Superior temporal gyrus (tissue), 1 donor: ENCODE data around the gene NFIA.

Experiments used
- DNase-seq: peaks from one replicate; pipeline ENCODE4 v3.0.0-alpha.2; 2016; ENCODE audit errors: extremely low spot score

Gene NFIA

DNA sequence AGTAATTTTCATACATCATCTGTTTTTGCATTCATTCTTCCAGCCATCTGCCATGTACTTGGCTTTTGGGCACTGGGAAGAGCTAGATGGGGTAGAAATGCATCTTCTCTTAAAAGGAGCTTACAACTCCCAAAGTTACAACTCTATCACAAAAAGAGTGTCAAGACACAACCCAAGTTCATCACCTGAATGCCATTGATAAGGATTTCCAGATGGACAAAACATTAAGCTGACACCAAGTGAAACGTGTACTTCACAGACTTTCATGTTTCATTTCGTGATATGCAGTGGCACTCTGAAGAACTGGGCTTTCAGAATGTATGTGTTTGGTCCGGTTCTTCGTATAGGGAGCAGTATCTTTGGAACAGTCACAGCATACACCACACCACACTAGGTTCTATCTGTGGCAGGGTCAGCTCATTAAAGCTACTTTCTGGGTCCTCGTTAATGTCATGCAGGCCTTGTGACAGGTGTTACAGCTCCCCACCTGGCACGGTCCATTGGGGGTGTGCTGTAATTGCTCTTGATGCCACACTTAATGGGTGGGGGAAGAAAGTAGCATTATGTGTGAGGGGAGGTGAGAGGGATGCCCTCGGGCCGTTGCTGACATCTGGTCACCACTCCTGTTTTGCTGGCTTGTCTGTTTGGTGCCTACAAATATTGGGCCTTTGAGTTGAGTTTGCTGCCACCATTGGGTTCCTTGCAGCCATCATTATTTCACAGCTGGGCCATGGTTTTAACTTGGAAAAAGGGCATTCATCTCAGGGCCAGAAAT lies 164.9 kb downstream of the NFIA start:
- no peak for DNase-seq

DNA sequence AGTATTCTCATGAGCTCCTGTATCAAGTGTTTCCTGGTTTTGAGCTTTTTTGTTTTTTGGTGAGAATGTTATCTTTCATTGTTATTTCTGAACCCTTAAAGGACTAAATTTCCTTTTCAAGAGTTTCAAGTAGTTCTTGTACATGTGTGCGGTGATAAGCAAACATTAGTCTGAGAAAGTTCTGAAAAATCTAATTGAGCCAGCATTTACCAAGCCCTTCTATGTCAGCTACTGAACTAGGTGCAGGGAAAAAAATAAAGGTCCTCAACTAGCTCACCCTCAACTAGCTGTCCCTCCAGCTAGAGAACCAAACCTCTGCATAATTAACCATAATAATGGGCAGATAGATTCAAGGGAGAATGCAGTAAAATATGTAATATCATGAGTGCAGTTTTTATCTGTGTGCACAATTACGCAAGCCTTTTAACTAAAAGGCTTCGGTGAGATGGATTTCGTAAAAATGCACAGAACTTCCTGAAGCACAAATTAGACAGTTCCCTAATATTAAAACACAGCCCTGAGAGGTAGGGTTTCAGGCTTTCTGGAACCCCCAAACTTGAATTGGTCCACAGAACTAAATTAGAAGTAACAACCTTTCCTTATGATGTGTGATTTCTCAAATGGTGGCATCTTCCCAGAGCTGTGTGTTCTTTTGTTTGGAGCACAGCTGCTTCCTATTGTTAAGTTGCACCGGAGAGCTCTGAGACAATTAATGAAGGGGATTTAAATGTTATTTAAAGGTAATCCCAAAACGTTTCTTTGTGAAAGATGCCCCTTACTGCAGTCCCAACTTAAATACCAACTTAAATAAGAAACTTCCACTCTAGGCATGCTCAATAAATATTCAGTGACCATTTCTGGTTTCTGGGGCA lies 165.8 kb downstream of the NFIA start:
- DNase-seq: no peak

DNA sequence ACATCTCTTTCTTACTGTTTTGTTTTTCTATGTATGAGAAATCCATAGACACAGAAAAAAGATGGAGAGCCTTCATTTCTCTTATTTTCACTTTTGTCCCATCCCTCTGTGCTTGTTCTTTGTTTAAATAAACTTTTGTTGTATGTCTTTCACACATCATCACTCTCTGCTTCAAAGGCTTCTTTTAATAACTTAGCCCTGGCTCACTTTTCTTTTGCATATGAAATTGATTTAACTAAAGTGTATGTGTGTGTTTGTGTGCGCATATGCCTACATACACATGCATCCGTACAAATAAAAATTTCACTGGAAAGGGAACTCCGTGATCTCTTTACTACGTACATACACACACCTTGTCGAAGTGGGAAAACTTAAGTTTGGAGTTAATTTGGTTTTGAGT lies 168.6 kb downstream of the NFIA start:
- DNase-seq: no peak

DNA sequence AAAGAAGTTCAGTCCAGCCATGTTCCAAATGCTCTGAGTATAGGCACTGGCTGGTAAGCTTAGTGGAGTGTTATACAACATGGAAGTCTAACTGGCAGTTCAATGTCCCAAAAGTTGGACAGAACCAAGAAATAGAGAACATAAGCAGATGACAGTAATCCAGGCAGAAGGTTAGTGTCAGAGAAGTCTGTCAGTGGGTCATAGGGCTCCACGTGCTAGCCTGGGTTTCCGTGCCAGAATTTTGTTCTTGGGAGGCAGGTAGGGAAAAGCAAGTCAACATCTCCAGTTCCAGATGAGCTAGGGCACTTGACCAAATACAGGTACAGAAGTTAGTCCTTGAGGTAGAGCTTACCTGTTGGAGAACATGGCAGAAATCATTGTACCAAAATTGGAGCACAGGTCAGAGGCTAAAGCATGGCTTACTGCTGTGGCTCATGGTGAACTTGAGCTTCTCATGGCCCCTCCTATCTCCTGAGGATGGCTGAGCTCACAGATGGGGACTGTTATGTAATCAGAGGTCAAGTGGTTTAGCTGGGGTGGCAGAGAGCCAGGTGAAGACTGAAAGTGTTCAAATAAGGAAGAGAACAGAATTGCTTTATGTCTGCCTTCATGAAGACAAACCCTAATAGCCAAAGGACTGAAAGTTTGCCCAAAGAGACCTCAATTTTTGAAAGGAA lies 170.8 kb downstream of the NFIA start:
- no peak for DNase-seq

DNA sequence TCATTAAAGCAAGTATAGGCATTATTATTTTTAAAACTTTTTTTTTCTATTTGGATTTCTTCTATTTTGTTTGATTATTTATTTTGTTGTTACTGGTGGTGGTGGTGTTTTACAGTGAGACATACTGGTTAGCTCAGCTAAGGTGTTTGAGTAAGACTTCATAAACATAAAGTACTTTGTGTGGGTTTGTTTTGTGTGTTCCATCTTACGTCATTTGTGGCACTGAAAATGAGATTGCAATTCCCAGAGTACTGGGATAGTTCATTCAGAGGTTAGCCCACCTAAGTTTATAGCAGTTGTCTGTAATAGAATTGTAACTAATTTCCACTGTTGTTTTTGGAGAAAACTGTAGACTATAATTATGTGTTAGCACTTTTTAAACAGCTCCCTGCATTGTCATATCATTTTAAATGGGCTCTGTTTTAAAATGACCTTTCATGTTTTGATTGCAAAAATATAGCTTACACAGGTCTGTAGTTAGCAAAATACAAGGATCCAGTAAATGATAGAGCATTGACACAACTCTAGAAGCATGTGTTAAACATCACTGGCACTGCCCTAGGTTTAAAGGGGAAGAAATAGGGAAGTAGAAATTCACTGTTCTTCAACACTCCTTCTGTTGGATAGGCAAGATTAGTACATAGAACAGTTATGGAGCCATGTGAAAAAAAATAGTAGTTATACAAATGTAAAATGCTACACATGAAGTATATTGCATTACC lies 171.7 kb downstream of the NFIA start:
- no peak for DNase-seq

DNA sequence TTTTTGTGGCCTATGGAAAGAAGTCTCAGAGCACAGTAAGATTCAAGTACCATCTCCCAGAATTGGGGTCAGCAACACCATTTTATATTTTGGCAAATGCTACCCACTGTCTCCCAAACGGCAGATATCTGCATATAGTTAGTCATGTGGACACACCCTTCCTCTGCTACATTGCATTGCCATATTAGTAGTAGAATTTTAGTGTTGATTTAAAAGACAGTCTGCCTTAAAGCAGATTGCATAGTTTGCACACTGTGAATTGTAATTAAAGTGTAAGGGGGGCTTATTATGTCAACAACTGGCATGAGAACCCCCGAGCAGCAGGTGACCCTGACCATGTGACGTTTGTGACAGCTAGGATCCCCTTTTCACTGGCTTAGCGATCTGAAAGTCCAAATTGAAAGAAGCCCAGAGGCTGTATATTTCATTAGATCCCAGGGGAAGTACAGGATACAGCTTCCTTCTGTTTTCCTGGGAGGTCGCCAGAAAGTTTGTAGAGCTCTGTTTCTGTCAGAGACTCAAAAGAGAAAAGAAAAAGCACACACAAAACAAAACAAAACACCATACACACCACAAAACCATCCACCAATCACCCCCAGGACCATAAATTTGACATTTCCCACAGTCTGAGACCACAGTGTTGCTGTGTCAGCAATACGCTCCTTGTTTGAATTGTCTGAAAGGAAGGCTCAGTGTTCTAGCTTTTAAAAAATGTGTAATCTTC lies 172.4 kb downstream of the NFIA start:
- DNase-seq: no peak

DNA sequence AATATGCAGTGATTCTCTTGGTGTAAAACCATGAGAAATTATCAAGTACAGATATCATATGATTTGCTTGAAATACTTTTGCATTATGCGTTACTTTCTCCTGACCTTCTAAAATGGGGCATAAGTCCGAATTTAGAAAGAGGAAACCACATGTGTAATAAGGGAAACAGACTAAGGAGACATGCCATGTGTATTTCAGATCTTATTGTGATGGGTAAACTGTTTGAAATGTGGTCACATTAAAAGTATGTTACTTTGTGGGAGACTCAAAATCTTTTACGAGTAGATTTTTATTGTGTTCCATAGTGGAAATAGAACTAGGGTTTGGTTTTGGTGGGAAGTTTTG lies 173.0 kb downstream of the NFIA start:
- no peak for DNase-seq

DNA sequence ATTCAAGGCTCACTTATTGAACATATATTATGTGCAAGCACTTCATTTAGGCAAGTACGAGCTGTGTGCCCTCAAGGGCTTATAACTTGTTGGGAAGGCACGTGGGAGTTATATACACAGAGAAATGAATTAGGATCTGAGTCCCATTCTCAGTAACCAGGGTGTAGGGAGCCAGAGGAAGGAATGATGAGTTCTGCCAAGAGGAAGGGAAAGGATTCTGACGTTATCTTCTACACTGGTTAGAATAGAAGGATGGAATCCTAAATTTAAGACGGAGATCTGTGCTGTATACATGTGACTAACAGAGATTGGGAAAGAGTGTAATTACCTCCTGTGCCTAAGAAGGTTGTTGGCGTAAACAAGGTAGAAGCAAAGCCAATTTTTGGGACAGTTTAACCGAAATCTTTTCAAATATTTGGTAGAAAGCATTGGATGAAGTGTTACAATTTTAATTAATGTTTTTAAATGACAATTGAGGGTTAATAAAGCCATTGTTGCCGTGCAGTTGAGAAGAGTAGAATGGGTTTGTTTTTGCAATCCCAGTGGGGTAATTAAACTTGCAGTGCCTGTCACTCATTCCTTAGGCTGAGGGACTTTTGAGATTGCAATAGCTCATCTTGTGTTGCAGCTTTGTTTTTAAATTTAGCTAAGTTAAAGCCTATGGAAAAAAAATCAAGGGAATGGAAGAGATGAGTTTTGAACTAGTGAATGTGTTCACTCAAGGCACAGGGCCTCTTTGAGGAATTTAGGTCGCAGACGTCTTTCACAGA lies 177.2 kb downstream of the NFIA start:
- DNase-seq: no peak

DNA sequence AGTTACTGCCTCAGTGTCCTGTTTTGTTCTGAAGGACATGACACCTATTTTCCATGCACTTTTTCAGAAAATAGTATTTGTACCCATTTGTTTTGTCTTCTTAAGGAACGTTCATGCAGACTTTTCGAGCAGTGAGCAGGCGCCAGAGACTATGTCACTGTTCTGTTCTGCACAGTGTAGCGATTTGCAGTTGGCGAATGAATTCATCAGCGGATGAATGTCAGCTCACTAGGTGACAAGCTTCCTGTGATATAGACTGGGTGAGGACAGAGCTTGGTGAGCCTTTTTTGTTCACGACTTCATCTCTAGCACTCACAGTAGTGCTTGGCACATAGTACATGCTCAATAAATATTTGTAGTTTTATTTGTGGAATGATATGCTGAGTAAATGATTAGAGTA lies 177.8 kb downstream of the NFIA start:
- DNase-seq: no peak

DNA sequence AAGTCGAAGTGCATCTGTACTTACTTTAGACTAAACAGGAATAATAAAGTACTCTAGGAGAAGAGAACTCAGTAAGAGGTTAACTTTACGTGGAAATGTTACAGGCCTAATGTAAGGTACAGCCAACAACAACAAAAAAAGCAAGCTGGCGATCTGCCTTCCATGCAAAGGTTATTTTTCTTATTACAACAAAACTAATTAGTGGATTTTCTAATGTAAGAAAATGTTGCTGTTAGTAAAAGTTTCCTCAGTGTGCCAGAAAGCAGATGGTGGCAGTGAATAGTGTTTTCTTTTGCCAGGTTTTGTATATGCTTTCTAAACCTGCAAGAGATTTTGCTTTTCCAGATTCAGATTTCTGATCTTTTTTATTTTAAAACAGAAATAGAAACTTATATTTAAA lies 179.2 kb downstream of the NFIA start:
- no peak for DNase-seq

DNA sequence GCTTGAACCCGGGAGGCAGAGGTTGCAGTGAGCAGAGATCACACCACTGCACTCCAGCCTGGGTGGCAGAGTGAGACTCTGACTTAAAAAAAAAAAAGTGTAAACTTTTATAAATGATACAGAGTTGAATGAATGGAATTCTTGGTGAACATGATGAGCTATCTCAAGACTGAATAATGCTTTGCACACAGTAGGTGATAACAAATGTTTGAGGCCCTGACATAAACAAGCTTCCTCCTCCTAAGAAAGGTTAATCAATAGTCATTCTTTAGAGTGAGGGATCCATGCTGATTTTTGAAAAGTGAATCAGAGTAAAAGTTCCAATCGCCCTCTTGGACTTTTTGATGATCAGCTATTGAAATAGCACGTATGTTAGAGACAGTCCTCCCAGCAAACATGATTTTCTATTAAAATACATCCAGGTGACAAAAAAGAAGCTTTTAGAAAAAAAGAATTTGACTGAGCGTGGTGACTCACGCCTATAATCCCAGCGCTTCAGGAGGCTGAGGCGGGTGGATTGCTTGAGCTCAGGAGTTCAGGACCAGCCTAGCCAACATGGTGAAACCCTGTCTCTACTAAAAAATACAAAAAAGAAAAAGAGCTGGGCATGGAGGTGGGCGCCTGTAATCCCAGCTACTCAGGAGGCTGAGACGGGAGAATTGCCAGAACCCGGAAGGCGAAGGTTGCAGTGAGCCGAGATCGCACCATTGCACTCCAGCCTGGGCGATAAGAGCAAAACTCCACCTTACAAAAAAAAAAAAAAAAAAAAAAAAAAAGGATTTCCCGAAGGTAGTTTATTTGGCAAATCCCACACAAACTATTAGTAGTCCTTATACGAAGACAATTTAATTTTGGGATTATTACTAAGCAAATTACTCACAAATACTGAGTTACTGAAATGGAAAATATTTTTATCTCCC lies 181.8 kb downstream of the NFIA start:
- no peak for DNase-seq

DNA sequence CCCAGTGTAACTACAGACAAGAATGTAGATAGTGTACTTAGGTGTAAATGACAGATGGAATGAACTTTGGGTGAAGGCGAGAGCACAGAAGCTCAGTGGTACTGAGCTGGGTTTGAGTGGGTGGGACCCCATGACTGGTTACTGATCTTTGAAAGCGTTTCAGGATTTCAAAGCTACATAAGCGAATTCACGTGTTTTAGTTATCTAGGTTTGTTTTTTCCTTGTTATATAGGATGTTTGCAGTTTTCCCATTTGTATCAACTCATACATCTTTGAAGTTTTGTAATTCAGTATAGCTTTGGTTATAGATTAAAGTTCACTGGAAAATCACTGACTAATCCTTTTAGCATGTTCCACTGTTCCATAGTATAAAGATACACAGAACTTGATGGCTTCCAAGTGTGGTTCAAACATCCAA lies 182.5 kb downstream of the NFIA start:
- DNase-seq: no peak

DNA sequence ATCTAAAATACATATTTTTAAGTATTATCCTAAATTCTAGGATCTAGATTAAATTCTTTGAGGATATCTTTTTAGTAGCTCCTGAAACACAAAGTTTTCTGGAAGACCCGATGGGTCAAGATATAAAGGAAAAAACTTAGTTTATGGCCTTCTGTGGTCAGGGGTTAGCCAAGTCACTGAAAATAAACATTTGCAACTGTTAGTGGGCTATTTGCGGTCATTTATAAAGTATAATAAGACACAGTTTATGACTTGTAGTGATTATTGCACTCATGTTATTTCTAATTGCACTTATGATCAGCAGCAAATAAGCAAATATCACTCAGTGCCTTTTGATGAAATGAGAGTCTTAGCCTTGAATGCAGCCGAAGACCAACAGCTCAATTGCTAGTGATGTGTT lies 183.3 kb downstream of the NFIA start:
- no peak for DNase-seq

DNA sequence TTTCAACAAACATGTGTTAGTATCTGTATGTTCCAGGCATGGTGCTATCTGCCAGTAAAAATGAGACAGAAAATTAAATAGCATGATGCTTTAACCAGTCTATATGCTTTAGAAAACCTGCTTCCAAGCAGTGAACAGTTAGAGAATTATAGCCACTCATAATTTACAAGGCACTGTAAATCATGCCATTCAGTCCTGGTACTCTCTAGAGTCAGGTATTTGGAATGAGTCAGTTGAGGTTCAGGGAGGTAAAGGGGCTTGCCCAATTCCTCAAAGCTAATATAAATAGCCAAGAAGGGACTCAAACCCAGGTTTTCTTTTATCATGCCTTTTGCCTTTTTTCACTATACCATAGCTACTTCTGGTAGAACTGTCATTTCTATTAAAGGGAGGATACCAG lies 184.4 kb downstream of the NFIA start:
- no peak for DNase-seq

DNA sequence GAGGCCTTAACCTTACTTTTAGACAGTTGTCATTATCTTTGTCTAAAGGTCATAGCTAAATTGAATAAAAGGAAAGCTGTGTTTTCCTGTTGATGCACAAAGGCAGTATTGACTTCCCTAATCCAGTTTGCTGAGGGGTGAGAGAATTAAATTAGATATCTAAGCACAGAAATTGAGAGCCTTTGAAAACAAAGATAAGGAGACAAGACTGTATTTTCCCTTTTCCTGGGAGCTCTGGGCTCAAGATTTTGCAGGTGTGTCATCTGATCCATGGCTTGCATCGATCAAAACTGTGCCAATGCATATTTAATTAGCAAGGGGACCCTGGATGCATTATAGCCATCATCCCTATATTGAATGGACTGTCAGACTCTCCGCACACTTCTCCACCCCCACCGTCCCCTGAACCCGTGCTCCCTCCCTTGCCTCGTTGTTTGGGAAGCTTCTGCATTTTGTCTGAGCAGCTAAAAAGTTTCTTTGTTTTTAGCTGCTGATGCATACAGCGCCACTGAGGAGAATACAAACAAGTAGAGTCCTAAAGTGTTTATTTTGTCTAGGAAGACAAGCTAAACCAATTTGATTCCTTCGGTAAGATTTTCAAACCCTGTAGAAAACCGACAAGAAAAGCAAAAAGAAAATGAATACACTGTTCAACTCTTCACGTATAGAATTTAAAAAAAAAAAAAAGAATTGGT lies 186.3 kb downstream of the NFIA start:
- DNase-seq: peak; percentile 84

DNA sequence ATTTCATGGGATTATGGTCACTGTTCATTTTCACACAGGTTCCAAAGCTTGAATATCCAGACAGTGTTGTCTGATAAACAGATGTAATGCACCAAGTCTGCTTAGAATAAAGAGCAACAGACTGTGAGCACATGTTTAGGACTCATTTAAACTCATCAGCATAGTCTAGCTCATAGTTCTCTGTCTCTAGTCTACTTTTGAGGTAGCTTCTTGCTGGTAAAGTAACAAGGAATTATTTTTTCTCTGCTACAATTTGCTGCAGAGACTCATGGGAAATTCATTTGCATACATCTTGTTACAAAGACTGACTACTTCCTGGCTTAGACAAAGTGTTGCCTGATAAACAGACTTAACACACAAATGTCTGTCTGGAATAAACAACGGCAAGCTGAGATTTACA lies 187.2 kb downstream of the NFIA start:
- peak; percentile 79 for DNase-seq

DNA sequence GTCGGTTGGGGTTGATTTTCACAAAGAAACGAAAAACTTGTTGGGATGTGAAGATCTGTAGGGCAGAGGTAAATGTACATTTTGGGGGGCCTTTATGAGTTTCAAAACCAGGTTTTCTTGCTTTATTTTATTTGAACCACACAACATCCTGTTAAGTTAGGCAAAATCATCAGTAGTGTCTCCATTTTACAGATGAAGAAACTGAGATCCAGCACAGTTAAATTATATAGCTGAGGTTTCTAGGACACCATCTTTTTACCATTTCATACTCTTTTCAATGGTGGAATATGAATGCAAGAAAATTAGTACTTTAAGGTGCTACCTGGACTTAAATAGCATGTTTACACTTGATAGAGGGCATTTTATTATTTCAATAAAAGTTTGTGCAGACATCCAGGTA lies 187.7 kb downstream of the NFIA start:
- DNase-seq: no peak

DNA sequence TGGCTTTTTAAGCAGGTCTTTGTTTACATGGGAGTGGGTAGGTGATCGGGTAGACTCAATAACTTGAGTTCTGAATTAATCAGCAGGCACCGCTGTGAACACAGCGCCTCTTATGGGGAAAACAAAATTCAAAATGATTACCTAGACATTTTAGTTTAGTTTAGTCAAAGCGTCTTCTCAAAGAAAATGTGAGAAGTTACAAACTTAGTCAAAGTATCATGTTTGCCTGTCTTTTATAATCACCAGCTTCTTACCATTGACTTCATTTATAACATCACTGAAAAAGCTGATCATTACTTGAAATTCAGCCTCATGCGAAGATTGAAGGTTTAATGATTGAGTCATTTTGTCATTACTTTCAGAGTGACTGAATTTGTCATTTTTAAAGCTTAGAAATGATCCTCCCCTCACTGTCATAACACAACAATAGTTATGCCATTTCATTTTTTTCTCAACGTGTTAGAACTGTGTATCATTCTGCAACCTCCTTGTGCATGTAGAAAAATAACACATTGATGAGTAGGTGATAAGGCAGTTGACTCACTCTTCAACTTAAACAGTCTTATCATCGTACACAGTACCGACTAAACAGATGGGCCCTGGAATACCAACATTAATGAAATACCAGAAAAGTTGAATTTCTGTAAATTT lies 188.5 kb downstream of the NFIA start:
- no peak for DNase-seq
